GM18505 (cell line): ENCODE data around the gene TMEM63B.

Experiments
- ATAC-seq: cut with Tn5 transposase; IDR thresholded peaks from one replicate; pipeline ENCODE4 v1.9.1; 2021; ENCODE audit not compliant: unreplicated experiment
- POLR2A ChIP-seq: IDR thresholded peaks from 4 replicates; pipeline ENCODE4 v1.6.1; 2011; ENCODE audit warnings: borderline replicate concordance; ENCODE audit not compliant: insufficient read depth, insufficient read length; ENCODE audit errors: extremely low read depth

The TMEM63B gene

DNA sequence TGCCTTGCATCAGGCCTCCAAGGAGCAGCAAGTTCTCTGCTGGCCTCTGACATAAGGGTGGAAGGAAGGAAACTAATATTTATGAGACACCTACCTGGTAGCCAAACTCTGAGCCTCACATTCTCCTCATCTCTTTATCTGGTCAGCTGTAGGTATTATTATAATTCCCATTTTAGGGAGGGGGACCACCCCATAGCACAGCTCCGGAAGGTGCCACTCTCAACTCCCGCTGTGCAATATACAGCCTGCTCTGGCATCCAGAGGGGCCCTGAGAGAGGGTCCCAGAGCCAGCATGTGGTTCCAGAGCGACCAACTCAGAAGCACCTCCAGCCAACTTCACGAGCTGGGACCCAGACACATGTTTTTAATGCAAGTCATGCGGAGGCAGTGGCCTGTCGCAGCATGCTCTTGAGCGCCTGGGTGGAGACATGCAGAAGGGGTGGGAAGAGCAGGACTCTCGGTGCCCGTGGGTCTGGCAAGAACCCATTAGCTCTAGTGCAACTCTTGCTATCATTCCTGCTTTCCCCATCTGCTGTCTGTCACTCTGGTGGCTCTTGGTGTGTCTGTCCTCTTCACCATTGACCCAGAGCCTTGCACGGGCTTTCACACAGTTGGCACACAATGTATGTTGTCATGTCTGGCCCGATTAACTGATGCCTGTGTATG, 74.4 kb downstream of the TMEM63B start:
- no peak for TF ChIP-seq POLR2A
- ATAC-seq, result no peak

DNA sequence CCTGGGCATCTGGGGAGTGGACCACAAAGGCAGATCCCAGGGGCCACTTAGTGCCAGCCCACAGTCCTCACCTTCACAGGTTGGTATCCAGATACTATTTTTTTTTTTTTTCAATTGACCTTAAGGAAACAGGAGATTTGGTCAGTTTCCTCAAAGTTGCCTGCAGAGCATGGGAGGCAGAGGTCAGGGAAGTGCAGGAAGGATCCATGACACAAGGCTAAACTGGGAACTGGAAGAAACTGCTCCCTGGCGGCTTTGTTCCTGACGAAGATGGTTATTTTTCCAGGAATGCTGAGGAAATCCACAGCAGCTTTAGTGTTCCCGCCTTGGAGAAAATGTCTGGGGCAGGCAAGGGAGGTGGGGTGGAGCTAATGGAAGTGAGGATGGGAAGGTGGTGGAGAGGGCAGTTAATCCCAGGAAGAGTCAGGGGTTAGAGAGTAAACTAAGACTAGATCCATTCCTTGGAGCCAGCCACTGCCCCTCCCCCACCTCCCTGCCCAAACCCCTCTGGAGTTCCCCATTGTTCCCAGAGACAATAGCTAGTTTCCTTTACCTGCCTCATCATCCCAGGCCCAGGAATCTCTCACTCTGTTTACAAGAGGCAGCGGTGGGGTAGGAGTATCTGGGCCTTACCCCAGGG, 75.1 kb downstream of the TMEM63B start:
- ATAC-seq, result no peak
- no peak for TF ChIP-seq POLR2A

DNA sequence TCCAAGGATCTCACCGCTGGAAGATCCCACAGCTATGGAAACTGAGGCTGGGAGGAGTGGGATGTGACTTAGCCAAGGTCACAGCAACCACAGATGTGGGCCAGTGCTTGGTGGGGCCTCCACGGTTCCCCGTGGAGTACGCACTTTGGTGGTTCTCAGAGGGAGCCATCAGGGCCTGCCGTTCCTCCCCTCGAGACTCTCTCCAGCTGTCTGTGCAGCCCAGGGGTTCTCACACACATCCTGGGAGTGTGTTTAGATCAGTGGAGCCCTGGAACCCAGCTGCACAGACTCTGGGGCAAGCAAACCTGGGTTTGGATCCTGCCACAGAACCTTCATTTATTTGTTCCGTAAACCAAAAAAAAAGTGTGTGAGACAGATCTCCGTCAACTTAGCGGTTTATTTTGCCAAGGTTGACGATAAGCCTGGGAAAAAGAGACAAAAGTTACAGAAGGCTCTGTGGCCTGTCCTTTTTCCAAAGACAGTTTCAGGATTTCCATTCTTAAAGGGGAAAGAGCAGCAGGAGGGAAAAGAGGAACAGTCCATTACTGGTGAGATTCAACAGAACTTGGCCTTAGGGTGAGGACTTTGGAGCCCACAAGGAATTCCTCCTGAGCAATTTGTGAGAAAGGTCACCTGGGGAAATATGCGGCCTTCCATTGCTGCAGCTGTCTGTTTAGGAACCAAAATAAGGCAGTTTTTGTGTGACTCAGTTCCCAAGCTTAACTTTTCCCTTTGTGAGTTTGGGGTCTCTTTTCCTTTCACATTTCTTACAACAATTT, 75.8 kb downstream of the TMEM63B start:
- ATAC-seq, result no peak
- TF ChIP-seq POLR2A, result no peak

DNA sequence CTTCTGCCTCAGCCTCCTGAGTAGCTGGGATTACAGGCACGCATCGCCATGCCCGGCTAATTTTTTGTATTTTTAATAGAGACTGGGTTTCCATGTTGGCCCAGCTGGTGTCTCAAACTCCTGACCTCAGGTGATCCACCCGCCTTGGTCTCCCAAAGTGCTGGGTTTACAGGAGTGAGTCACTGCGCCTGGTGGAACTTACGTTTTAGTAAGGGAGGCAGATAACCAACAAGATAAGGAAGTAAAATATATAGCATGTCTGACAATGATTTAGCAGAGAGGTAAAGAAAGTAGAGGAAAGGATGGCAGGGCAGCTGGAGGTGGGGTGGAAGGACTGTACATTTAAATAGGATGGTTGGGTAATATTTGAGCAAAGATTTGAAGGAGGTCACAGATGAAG, 76.6 kb downstream of the TMEM63B start:
- ATAC-seq, result no peak

More for the DNA sequence above, 76.6 kb downstream of the TMEM63B start:
- TF ChIP-seq POLR2A, result no peak
